GM19328 (cell line): Measurements from ENCODE around the gene GCSAM.
"Not testable (repeated sequence)": the region's sequence is repeated elsewhere in the genome, so short reads cannot be mapped to it uniquely, and the experiment has no call there.

Source experiments
- ATAC-seq: cut with Tn5 transposase; IDR thresholded peaks from one replicate; pipeline ENCODE4 v1.9.1; 2021; ENCODE audit warnings: mild to moderate bottlenecking, moderate library complexity; ENCODE audit not compliant: unreplicated experiment

Gene GCSAM

GRCh38 chr3:112074616-112075497, 58.2 kb downstream of the GCSAM start:
- no peak for ATAC-seq

DNA sequence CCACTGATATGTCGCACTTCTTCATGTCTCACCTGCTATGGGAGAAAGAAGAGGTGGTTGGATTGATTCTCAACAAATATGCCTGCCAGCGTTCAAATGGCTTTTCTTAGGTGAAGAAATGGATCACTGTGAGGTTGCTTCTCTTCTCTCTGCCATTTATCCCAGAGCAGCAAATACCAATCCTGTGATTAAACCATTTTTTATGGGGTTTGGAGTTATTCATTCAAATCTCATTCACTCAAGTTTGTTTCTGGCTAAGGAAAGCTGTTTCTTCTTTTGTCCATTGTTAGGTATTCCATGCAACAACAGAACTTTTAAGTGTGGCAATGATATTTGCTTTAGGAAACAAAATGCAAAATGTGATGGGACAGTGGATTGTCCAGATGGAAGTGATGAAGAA, 59.0 kb downstream of the GCSAM start:
- no peak for ATAC-seq

- not testable (repeated sequence) for ATAC-seq
These were observed 60.5 kb downstream of the GCSAM start for GRCh38 chr3:112072387-112073060.
